ENCODE results near the gene NCAM2. TPM values are rescaled to one million over a fixed set of nuclear protein-coding genes. Genes with fewer than 3 reads are reported as not detected.
"Not testable (repeated sequence)": the region's sequence is repeated elsewhere in the genome, so short reads cannot be mapped to it uniquely, and the experiment has no call there.

Gene NCAM2
- polyA plus RNA-seq, 4 donors, result 0.65 to 1.7 TPM; not detected in 2

DNA sequence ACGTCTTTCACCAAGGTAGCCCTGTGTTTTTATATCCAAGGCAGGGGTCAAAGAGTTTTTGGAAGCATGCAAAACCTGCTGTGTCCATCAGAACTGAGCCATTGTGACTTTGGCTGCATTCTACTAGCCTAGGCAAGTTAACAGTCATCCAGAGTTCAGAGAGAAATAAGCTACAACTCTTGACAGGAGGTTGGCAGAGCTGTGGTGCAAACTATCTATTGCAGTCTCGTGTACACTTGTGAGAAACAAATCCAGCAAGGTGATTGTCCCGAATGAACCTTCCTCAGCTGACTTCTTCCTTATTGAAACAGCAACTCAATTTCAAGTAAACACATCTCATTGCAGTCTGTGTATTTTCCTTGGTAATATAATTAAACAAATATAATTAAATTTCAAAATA, 124.5 kb downstream of the NCAM2 start:
- no peak overlapping the region for H3K27ac ChIP-seq (ENCODE audit: low read depth in 1 of 3, low read length in 2 of 3)
- H3K4me1 ChIP-seq (ENCODE audit: control insufficient read depth in 3 of 3, insufficient read depth in 2 of 3, low read depth in 1 of 3, low read length in 2 of 3), result no peaks in the 10 kb centered on the region
- no peaks in the 10 kb centered on the region for H3K9me3 ChIP-seq (ENCODE audit: control insufficient read depth in 2 of 2, insufficient read depth in 1 of 2, low read depth in 1 of 2, low read length in 1 of 2)
- DNase-seq (no peak), FAIRE-seq (no peak)
- H3K27me3 ChIP-seq (ENCODE audit: control insufficient read depth in 3 of 3, insufficient read depth in 3 of 3, low read length in 3 of 3), result no peaks in the 10 kb centered on the region
- 73 to 77% (median 73%) methylated on average over 3 of the region's 3 CpGs for WGBS, 3 donors
- H3K4me3 ChIP-seq (ENCODE audit: low read depth in 1 of 3, low read length in 3 of 3), result no peak overlapping the region
- H3K36me3 ChIP-seq (ENCODE audit: control insufficient read depth in 3 of 3, insufficient read depth in 2 of 3, low read depth in 1 of 3, low read length in 3 of 3), result no peaks in the 10 kb centered on the region

DNA sequence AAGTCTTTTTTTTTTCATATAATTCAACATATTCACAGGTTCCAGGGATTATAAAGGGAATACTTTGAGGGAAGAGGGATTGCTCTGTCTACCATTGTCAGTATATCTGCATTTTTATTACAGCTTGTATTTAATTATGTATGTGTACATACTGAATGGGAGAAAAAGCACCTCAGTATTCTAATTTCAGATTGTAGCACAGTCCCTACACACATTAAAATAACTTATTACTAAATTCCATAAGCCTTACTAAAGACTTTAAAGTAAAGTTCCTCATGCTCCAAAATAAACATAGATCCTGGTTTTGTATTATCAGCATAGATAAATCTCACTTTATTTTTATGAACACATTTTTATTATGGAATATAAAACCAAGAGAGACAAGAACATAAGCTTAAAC, 134.2 kb downstream of the NCAM2 start:
- no peak for FAIRE-seq
- Histone ChIP-seq H3K36me3 (ENCODE audit: control insufficient read depth in 3 of 3, insufficient read depth in 2 of 3, low read depth in 1 of 3, low read length in 3 of 3) (no peaks in the 10 kb centered on the region), H3K27ac (ENCODE audit: low read depth in 1 of 3, low read length in 2 of 3) (no peak overlapping the region), H3K4me1 (ENCODE audit: control insufficient read depth in 3 of 3, insufficient read depth in 2 of 3, low read depth in 1 of 3, low read length in 2 of 3) (no peaks in the 10 kb centered on the region), H3K9me3 (ENCODE audit: control insufficient read depth in 2 of 2, insufficient read depth in 1 of 2, low read depth in 1 of 2, low read length in 1 of 2) (no peaks in the 10 kb centered on the region), H3K4me3 (ENCODE audit: low read depth in 1 of 3, low read length in 3 of 3) (no peak overlapping the region), H3K27me3 (ENCODE audit: control insufficient read depth in 3 of 3, insufficient read depth in 3 of 3, low read length in 3 of 3) (no peaks in the 10 kb centered on the region)
- no peak for DNase-seq

DNA sequence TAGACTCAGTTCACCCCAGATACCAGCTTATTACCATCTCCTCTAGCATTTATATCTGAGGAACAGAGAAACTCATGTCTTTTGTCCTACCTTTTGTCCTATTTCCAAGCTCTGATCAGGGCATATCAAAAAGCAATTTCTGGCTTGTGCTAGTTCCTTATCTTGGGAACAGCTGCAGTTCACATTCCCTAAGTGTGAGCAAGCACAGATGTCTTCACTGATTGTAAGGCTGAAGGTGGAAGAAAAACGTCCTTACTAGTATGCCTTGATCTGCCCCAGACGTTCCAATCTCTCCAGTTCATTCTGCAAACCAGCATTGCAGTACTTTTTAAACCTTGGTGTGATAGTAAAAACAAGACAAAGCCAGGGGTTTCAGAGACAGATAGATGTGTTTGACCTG, 139.8 kb downstream of the NCAM2 start:
- no peaks in the 10 kb centered on the region for H3K27me3 ChIP-seq (ENCODE audit: control insufficient read depth in 3 of 3, insufficient read depth in 3 of 3, low read length in 3 of 3)
- 21 to 33% (median 21%) methylated on average over 2 of the region's 2 CpGs for WGBS, 3 donors
- H3K4me1 ChIP-seq (ENCODE audit: control insufficient read depth in 3 of 3, insufficient read depth in 2 of 3, low read depth in 1 of 3, low read length in 2 of 3), result no peaks in the 10 kb centered on the region
- no peaks in the 10 kb centered on the region for H3K36me3 ChIP-seq (ENCODE audit: control insufficient read depth in 3 of 3, insufficient read depth in 2 of 3, low read depth in 1 of 3, low read length in 3 of 3)
- no peak overlapping the region for H3K4me3 ChIP-seq (ENCODE audit: low read depth in 1 of 3, low read length in 3 of 3)
- DNase-seq (no peak), FAIRE-seq (no peak)
- no peaks in the 10 kb centered on the region for H3K9me3 ChIP-seq (ENCODE audit: control insufficient read depth in 2 of 2, insufficient read depth in 1 of 2, low read depth in 1 of 2, low read length in 1 of 2)
- H3K27ac ChIP-seq (ENCODE audit: low read depth in 1 of 3, low read length in 2 of 3), result no peak overlapping the region

DNA sequence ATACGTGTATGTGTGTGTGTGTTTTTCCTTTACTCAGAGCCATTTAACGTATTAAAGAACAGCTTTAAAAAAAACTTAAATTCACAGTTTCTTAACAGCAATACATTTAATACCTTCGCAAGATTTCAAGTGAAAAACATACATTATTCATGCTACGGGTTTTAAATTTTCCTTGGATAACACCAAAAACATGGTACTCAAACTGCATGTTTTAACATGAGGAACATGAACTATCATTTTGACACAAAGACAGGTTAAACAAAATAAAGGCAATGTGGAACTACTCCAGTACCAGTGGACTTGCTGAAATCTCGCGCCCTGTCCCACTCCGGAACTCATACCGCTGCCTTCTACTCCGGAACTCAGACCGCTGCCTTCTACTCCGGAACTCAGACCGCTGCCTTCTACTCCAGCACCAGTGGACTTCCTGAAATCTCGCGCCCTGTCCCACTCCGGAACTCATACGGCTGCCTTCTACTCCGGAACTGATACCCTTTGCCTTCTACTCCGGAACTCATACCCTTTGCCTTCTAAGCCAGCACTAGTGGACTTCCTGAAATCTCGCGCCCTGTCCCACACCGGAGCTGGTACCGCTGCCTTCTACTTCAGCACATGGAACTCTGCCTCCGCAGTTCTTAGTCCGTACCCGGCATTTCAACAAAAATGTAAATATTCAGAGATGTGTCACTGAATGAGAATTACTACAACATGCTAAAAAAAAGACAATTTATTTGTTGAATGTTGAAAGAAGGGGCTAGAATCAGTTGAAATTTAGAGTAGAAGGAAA, 148.6 kb downstream of the NCAM2 start:
- Histone ChIP-seq H3K27ac (ENCODE audit: low read depth in 1 of 3, low read length in 2 of 3) (no peak overlapping the region), H3K4me3 (ENCODE audit: low read depth in 1 of 3, low read length in 3 of 3) (no peak overlapping the region), H3K27me3 (ENCODE audit: control insufficient read depth in 3 of 3, insufficient read depth in 3 of 3, low read length in 3 of 3) (no peaks in the 10 kb centered on the region), H3K4me1 (ENCODE audit: control insufficient read depth in 3 of 3, insufficient read depth in 2 of 3, low read depth in 1 of 3, low read length in 2 of 3) (no peaks in the 10 kb centered on the region), H3K9me3 (ENCODE audit: control insufficient read depth in 2 of 2, insufficient read depth in 1 of 2, low read depth in 1 of 2, low read length in 1 of 2) (peaks cover 0 to 3% of the 10 kb centered on the region in 2 donors), H3K36me3 (ENCODE audit: control insufficient read depth in 3 of 3, insufficient read depth in 2 of 3, low read depth in 1 of 3, low read length in 3 of 3) (no peaks in the 10 kb centered on the region)
- FAIRE-seq, result no peak
- DNase-seq, result no peak
- 94 to 96% (median 95%) methylated on average over 25 of the region's 25 CpGs for WGBS, 3 donors

DNA sequence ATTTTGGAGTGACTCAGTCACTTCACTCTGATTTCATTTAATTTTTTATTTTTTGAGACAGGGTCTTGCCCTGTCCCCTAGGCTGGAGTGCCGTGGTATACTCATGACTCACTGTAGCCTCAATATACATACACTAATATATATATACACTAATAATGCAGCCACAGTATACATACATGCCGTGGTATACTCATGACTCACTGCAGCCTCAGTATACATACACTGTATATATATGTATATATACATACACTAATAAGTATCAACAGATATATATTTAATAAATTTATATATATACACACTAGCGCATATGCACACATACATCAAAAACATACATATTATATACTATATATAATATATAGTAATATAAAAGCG, 149.2 kb downstream of the NCAM2 start:
- WGBS, 3 donors, result 79 to 87% (median 83%) methylated on average over 4 of the region's 4 CpGs
- Histone ChIP-seq H3K36me3 (ENCODE audit: control insufficient read depth in 3 of 3, insufficient read depth in 2 of 3, low read depth in 1 of 3, low read length in 3 of 3) (no peaks in the 10 kb centered on the region), H3K27ac (ENCODE audit: low read depth in 1 of 3, low read length in 2 of 3) (no peak overlapping the region), H3K9me3 (ENCODE audit: control insufficient read depth in 2 of 2, insufficient read depth in 1 of 2, low read depth in 1 of 2, low read length in 1 of 2) (peaks cover 0 to 3% of the 10 kb centered on the region in 2 donors), H3K27me3 (ENCODE audit: control insufficient read depth in 3 of 3, insufficient read depth in 3 of 3, low read length in 3 of 3) (no peaks in the 10 kb centered on the region), H3K4me3 (ENCODE audit: low read depth in 1 of 3, low read length in 3 of 3) (no peak overlapping the region), H3K4me1 (ENCODE audit: control insufficient read depth in 3 of 3, insufficient read depth in 2 of 3, low read depth in 1 of 3, low read length in 2 of 3) (no peaks in the 10 kb centered on the region)
- FAIRE-seq (no peak), DNase-seq (no peak)

DNA sequence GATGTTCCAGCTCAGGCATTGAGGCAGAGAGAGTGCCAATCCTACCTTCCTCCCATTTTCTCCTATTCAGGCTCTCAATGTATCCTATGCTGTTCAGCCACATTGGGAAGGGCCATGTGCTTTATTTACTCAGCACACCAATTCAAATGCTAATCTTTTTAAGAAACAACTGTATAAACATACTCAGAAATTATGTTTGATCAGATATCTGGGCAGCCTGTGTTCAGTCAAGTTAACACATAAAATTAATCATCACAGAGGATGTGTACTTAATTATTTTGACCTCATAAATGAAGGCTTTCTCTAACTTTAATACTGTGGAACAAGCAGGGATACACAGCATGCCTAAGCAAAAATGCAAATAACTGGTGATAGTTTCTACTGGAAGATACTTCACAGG, 149.8 kb downstream of the NCAM2 start:
- Histone ChIP-seq H3K36me3 (ENCODE audit: control insufficient read depth in 3 of 3, insufficient read depth in 2 of 3, low read depth in 1 of 3, low read length in 3 of 3) (no peaks in the 10 kb centered on the region), H3K27ac (ENCODE audit: low read depth in 1 of 3, low read length in 2 of 3) (no peak overlapping the region), H3K4me1 (ENCODE audit: control insufficient read depth in 3 of 3, insufficient read depth in 2 of 3, low read depth in 1 of 3, low read length in 2 of 3) (no peaks in the 10 kb centered on the region), H3K4me3 (ENCODE audit: low read depth in 1 of 3, low read length in 3 of 3) (no peak overlapping the region), H3K9me3 (ENCODE audit: control insufficient read depth in 2 of 2, insufficient read depth in 1 of 2, low read depth in 1 of 2, low read length in 1 of 2) (peaks cover 0 to 3% of the 10 kb centered on the region in 2 donors), H3K27me3 (ENCODE audit: control insufficient read depth in 3 of 3, insufficient read depth in 3 of 3, low read length in 3 of 3) (no peaks in the 10 kb centered on the region)
- FAIRE-seq (no peak), DNase-seq (no peak)

DNA sequence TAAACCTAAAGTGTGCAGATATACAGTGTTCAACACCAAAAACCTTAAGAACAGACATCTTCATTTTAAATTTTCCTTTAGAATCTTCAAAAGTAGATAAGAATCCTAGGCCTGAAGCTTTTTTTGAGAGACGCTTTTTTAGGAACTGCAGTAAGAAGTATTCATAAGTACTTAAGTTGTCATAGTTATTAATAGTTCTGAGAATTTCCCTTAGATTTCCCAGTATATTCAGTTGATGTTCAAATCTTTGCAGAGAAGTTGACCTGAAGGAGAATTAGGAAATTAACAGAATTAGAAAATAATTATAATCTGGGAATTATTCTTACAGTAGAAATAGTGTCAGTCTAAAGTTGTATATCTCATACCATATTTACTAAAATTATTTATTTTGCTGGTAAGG, 150.3 kb downstream of the NCAM2 start:
- WGBS, 3 donors, result 71 to 85% (median 81%) methylated on average over 1 of the region's 1 CpG
- FAIRE-seq, result no peak
- peaks cover 0 to 3% of the 10 kb centered on the region in 2 donors for H3K9me3 ChIP-seq (ENCODE audit: control insufficient read depth in 2 of 2, insufficient read depth in 1 of 2, low read depth in 1 of 2, low read length in 1 of 2)
- H3K4me1 ChIP-seq (ENCODE audit: control insufficient read depth in 3 of 3, insufficient read depth in 2 of 3, low read depth in 1 of 3, low read length in 2 of 3), result no peaks in the 10 kb centered on the region
- H3K4me3 ChIP-seq (ENCODE audit: low read depth in 1 of 3, low read length in 3 of 3), result no peak overlapping the region
- H3K36me3 ChIP-seq (ENCODE audit: control insufficient read depth in 3 of 3, insufficient read depth in 2 of 3, low read depth in 1 of 3, low read length in 3 of 3), result no peaks in the 10 kb centered on the region
- no peaks in the 10 kb centered on the region for H3K27me3 ChIP-seq (ENCODE audit: control insufficient read depth in 3 of 3, insufficient read depth in 3 of 3, low read length in 3 of 3)
- DNase-seq, result no peak
- no peak overlapping the region for H3K27ac ChIP-seq (ENCODE audit: low read depth in 1 of 3, low read length in 2 of 3)

DNA sequence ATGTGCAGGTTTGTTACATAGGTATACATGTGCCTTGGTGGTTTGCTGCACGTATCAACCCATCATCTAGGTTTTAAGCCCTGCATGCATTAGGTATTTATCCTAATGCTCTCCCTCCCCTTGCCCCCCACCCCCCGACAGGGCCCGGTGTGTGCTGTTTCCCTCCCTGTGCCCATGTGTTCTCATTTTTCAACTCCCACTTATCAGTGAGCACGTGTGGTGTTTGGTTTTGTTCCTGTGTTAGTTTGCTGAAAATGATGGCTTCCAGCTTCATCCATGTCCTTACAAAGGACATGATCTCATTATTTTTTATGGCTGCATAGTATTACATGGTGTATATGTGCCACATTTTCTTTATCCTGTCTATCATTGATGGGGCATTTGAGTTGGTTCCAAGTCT, 151.2 kb downstream of the NCAM2 start:
- not testable (repeated sequence) for H3K4me1 ChIP-seq (ENCODE audit: control insufficient read depth in 3 of 3, insufficient read depth in 2 of 3, low read depth in 1 of 3, low read length in 2 of 3); H3K36me3 ChIP-seq (ENCODE audit: control insufficient read depth in 3 of 3, insufficient read depth in 2 of 3, low read depth in 1 of 3, low read length in 3 of 3); H3K4me3 ChIP-seq (ENCODE audit: low read depth in 1 of 3, low read length in 3 of 3); DNase-seq; H3K9me3 ChIP-seq (ENCODE audit: control insufficient read depth in 2 of 2, insufficient read depth in 1 of 2, low read depth in 1 of 2, low read length in 1 of 2); H3K27me3 ChIP-seq (ENCODE audit: control insufficient read depth in 3 of 3, insufficient read depth in 3 of 3, low read length in 3 of 3); H3K27ac ChIP-seq (ENCODE audit: low read depth in 1 of 3, low read length in 2 of 3); FAIRE-seq
- 69 to 75% (median 73%) methylated on average over 4 of the region's 4 CpGs for WGBS, 3 donors

DNA sequence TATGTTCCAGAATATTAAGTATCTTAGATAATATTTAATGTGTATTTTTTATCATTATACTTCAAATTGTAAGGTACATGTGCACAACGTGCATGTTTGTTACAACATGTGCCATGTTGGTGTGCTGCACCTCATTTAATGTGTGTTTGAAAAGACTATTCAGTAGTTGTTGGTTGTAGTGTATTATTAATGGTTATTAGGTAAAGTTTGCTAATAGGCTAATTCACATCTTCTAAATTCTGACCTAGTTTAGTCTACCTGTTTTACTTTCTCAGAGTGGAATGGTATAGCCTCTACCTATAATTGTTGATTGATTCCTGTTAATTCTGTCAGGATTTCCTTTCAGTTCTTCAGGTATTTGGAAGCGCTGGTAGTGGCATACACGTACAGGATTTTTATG, 153.0 kb downstream of the NCAM2 start:
- no peak for DNase-seq
- Histone ChIP-seq H3K27me3 (ENCODE audit: control insufficient read depth in 3 of 3, insufficient read depth in 3 of 3, low read length in 3 of 3) (no peaks in the 10 kb centered on the region), H3K27ac (ENCODE audit: low read depth in 1 of 3, low read length in 2 of 3) (no peak overlapping the region), H3K4me1 (ENCODE audit: control insufficient read depth in 3 of 3, insufficient read depth in 2 of 3, low read depth in 1 of 3, low read length in 2 of 3) (no peaks in the 10 kb centered on the region), H3K4me3 (ENCODE audit: low read depth in 1 of 3, low read length in 3 of 3) (no peak overlapping the region), H3K9me3 (ENCODE audit: control insufficient read depth in 2 of 2, insufficient read depth in 1 of 2, low read depth in 1 of 2, low read length in 1 of 2) (peaks cover 0 to 3% of the 10 kb centered on the region in 2 donors), H3K36me3 (ENCODE audit: control insufficient read depth in 3 of 3, insufficient read depth in 2 of 3, low read depth in 1 of 3, low read length in 3 of 3) (no peaks in the 10 kb centered on the region)
- 76 to 83% (median 78%) methylated on average over 3 of the region's 3 CpGs for WGBS, 3 donors
- FAIRE-seq, result no peak

Data from small intestine (tissue), 7 donors.